MCF 10A (cell line): ENCODE data around the gene ALS2CL. TPM values are rescaled to one million over a fixed set of nuclear protein-coding genes. Genes with fewer than 3 reads are reported as not detected.

Experiments used
- BruUV-seq: library from RNA; stranded (reverse); fragments of 400-500 nt; replicated peaks from 2 replicates; lab custom pipeline; 2021; lab: Mats Ljungman, UMichigan
- CTCF ChIA-PET: fragments of 300-600 bp; sonication (Branson Sonifier 250); formaldehyde crosslinking; extraction: SDS; loops from one replicate; lab custom pipeline; 2021; ENCODE audit warnings: antibody characterized with exemption, inconsistent platforms; lab: Yijun Ruan, JAX
- POLR2A ChIA-PET: fragments of 300-600, 350-650 bp; sonication (Branson Sonifier 250); formaldehyde crosslinking; extraction: SDS; loops from one replicate; lab custom pipeline; 2020; ENCODE audit warnings: antibody characterized with exemption, inconsistent platforms; lab: Yijun Ruan, JAX
- DNase-seq: peaks from one replicate; pipeline ENCODE4 v3.0.0-alpha.2; 2018; ENCODE audit not compliant: unreplicated experiment
- H3K27ac Mint-ChIP-seq: one replicate; pipeline ENCODE4 v1.8.0; 2022; ENCODE audit warnings: mild to moderate bottlenecking, low read depth, mixed read lengths; ENCODE audit not compliant: unreplicated experiment
- H3K27me3 Mint-ChIP-seq: one replicate; pipeline ENCODE4 v1.8.0; 2022; ENCODE audit warnings: mixed read lengths; ENCODE audit not compliant: insufficient read depth, unreplicated experiment
- H3K36me3 Mint-ChIP-seq: one replicate; pipeline ENCODE4 v1.8.0; 2022; ENCODE audit warnings: mild to moderate bottlenecking, moderate library complexity, mixed read lengths; ENCODE audit not compliant: insufficient read depth, unreplicated experiment
- H3K4me1 Mint-ChIP-seq: one replicate; pipeline ENCODE4 v1.8.0; 2022; ENCODE audit warnings: mixed read lengths; ENCODE audit not compliant: insufficient read depth, unreplicated experiment
- H3K4me3 Mint-ChIP-seq: one replicate; pipeline ENCODE4 v1.8.0; 2022; ENCODE audit warnings: mild to moderate bottlenecking, moderate library complexity, mixed read lengths; ENCODE audit not compliant: unreplicated experiment
- H3K9me3 Mint-ChIP-seq: one replicate; pipeline ENCODE4 v1.8.0; 2022; ENCODE audit warnings: mixed read lengths; ENCODE audit not compliant: unreplicated experiment
- intact Hi-C: fragments of 100-400 bp; cut with micrococcal nuclease; formaldehyde crosslinking; loops from 2 replicates; pipeline ENCODE4 v1.14.1; 2022
- total RNA-seq: library from RNA; stranded (reverse); gene quantifications from 2 replicates; pipeline ENCODE4 v1.2.3, GENCODE V29; 2022
- TF ChIP-seq, protein P1 (sequence below): fragments of 200-600 bp; IDR thresholded peaks from one replicate; pipeline ENCODE4 v1.8.0; 2022; ENCODE audit warnings: antibody characterized with exemption, mild to moderate bottlenecking; ENCODE audit not compliant: unreplicated experiment

ALS2CL gene
- total RNA-seq, 1 experiment from 2014 or later: 95.5 TPM

DNA sequence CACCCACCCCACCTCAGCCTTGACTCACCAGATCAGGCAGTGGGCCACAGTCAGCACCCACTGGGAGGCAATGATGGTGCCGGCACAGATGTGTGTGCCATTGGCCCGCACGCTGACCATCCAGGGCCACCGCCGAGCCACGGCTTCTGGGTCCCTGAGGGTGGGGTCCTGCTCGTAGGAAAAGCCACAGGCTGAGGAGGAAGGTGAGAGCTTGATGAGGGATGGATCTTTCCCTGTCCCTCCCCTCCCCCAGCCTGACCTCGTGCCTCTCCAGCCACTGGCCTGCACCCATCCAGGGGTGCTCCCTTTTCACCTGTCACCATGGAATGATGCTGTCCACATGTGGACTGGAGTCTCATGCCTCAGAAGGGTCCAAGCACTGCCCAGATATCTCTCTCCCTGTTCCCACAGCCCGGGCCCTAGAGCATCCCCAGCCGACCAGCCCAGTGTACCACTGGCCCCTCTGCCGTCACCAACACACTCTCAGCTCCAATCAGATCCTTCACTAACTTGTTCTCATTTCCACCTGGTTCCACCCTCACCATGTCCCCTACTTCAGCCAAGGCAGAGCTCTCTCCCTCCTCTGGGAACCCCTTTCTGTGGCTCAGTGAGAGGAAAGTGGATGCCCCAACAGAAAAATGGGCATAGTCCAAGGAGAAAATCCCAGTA lies 22.2 kb upstream of the ALS2CL start:
- ChIA-PET POLR2A (interaction anchor here (1.0 kb wide), 1 partner anchor 120 kb away, joined by 5 read pairs; no protein-coding TSS in a partner anchor), CTCF (interaction anchor here (0.7 to 1.5 kb wide), 4 partner anchors 10 to 1073 kb away, joined by 4 to 5 read pairs (median 4); no protein-coding TSS in a partner anchor)
- Mint-ChIP-seq H3K27me3 (peaks cover 15% of the 10 kb centered on the region), H3K9me3 (no peaks in the 10 kb centered on the region), H3K27ac (no peak overlapping the region), H3K4me1 (no peaks in the 10 kb centered on the region), H3K36me3 (no peaks in the 10 kb centered on the region), H3K4me3 (no peak overlapping the region)
- DNase-seq: no peak
- intact Hi-C loops: no loop called here
- TF ChIP-seq, protein P1, sequence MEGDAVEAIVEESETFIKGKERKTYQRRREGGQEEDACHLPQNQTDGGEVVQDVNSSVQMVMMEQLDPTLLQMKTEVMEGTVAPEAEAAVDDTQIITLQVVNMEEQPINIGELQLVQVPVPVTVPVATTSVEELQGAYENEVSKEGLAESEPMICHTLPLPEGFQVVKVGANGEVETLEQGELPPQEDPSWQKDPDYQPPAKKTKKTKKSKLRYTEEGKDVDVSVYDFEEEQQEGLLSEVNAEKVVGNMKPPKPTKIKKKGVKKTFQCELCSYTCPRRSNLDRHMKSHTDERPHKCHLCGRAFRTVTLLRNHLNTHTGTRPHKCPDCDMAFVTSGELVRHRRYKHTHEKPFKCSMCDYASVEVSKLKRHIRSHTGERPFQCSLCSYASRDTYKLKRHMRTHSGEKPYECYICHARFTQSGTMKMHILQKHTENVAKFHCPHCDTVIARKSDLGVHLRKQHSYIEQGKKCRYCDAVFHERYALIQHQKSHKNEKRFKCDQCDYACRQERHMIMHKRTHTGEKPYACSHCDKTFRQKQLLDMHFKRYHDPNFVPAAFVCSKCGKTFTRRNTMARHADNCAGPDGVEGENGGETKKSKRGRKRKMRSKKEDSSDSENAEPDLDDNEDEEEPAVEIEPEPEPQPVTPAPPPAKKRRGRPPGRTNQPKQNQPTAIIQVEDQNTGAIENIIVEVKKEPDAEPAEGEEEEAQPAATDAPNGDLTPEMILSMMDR: no peak
- BruUV-seq: no TSS peak

DNA sequence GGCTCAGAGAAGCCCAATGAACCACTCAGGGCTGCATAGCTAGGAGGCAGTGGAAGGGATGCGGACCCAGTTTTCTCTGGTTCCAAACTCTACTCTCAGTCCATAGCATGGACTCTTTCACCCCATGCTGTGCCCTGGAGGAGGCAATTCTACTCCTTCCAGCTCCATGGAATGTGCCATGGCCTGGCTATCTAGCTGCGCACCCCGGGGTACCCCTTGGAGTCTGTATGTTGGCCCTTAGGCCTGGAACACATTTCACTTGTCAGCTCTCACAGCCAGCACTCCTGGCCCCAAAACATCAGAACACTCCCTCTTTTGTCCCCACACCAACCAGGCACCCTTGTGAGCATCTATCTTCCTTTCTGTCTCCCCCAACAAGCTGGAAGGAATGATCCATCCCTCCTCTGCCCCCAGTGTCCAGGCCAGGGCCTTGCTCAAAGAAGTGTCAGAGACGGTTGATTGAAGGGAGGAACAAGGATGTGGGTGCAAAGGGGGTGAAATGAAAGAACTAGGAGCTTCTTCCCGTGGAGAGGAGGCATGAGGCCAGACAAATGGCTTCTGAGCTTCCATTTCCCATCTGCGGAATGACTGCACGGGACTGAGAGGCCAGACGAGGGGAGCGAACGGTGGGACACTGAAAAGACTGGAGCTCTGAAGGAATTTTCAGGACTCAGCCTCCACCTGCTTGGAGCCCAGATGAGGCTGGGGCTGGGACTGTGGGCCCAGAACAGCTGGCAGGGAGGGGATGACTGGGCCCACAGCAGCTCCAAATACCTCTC lies 21.4 kb upstream of the ALS2CL start:
- Mint-ChIP-seq H3K27ac (no peak overlapping the region), H3K36me3 (no peaks in the 10 kb centered on the region), H3K4me1 (no peaks in the 10 kb centered on the region), H3K27me3 (peaks cover 13% of the 10 kb centered on the region), H3K4me3 (no peak overlapping the region), H3K9me3 (no peaks in the 10 kb centered on the region)
- BruUV-seq: no TSS peak
- DNase-seq: no peak
- TF ChIP-seq, protein P1: no peak
- ChIA-PET POLR2A (interaction anchor here (0.5 to 1.0 kb wide), 3 partner anchors 22 to 198 kb away, joined by 3 to 5 read pairs (median 4); no protein-coding TSS in a partner anchor), CTCF (interaction anchor here (0.7 to 1.2 kb wide), 3 partner anchors 151 to 1074 kb away, joined by 4 to 5 read pairs (median 5); no protein-coding TSS in a partner anchor)
- intact Hi-C loops: no loop called here

DNA sequence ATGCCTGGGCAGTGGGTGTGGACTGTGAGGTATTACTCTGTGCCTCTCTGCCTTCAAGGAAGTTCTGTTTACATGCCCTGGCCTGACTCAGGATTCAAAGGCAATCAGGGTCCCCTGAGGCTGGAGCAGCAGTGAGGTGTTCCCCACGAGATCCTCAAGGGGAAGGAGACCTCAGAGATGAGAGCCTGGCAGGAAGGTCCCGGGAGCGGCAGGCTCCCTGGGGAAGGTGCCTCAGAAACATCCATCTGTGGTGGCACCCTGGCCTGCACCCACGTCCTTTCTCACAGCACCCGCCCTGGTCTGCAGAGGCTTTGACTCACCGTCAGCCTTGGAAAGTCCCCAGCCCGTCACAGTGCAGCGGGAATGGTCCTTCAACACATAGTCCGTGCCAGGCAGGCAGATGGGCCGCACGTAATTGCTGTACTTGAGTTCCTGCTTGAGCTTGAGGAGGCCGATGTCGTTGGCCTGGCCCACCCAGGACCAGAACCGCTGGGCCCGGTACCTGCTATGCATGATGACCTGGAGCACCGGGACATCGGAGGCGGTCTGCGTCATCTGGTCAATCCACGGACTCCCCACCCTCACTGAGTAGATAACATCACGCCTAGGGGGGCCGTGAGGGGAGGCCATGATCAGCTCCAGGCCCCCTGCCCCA lies 20.5 kb upstream of the ALS2CL start:
- Mint-ChIP-seq H3K36me3 (no peaks in the 10 kb centered on the region), H3K4me1 (no peaks in the 10 kb centered on the region), H3K27me3 (peaks cover 4% of the 10 kb centered on the region), H3K9me3 (no peaks in the 10 kb centered on the region), H3K4me3 (no peak overlapping the region), H3K27ac (no peak overlapping the region)
- ChIA-PET POLR2A (interaction anchor here (0.5 kb wide), 1 partner anchor 198 kb away, joined by 3 read pairs; no protein-coding TSS in a partner anchor), CTCF (interaction anchor here (1.0 to 1.2 kb wide), 2 partner anchors 8 to 196 kb away, joined by 3 to 5 read pairs; no protein-coding TSS in a partner anchor)
- TF ChIP-seq, protein P1: no peak
- intact Hi-C loops: no loop called here
- no TSS peak for BruUV-seq
- DNase-seq: peak; percentile 44
